ENCODE results near the gene FBXO45.
"Not testable (repeated sequence)": the region's sequence is repeated elsewhere in the genome, so short reads cannot be mapped to it uniquely, and the experiment has no call there.

GRCh38 chr3:196521291-196521690, 47.2 kb upstream of the FBXO45 start:
- TF ChIP-seq, protein P1, sequence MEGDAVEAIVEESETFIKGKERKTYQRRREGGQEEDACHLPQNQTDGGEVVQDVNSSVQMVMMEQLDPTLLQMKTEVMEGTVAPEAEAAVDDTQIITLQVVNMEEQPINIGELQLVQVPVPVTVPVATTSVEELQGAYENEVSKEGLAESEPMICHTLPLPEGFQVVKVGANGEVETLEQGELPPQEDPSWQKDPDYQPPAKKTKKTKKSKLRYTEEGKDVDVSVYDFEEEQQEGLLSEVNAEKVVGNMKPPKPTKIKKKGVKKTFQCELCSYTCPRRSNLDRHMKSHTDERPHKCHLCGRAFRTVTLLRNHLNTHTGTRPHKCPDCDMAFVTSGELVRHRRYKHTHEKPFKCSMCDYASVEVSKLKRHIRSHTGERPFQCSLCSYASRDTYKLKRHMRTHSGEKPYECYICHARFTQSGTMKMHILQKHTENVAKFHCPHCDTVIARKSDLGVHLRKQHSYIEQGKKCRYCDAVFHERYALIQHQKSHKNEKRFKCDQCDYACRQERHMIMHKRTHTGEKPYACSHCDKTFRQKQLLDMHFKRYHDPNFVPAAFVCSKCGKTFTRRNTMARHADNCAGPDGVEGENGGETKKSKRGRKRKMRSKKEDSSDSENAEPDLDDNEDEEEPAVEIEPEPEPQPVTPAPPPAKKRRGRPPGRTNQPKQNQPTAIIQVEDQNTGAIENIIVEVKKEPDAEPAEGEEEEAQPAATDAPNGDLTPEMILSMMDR (conservative IDR thresholded peaks at IDR 0.05; ENCODE audit: low read depth, low read length) = not testable (repeated sequence)
- not testable (repeated sequence) for TF ChIP-seq POLR2A (IDR thresholded peaks at IDR 0.05; ENCODE audit: low read depth, low read length); SMC3 (IDR thresholded peaks at IDR 0.05; ENCODE audit: low read depth, low read length); CEBPB (IDR thresholded peaks at IDR 0.05; ENCODE audit: low read depth, low read length); MAZ (IDR thresholded peaks at IDR 0.05; ENCODE audit: borderline replicate concordance, low read depth, low read length); MAFK (IDR thresholded peaks at IDR 0.05; ENCODE audit: low read depth, low read length)
- TF ChIP-seq, protein P2, sequence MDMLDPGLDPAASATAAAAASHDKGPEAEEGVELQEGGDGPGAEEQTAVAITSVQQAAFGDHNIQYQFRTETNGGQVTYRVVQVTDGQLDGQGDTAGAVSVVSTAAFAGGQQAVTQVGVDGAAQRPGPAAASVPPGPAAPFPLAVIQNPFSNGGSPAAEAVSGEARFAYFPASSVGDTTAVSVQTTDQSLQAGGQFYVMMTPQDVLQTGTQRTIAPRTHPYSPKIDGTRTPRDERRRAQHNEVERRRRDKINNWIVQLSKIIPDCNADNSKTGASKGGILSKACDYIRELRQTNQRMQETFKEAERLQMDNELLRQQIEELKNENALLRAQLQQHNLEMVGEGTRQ (IDR thresholded peaks at IDR 0.05; ENCODE audit: low read depth, low read length) = not testable (repeated sequence)
